ENCODE results near the gene SH2D6. TPM values are rescaled to one million over a fixed set of nuclear protein-coding genes. Genes with fewer than 3 reads are reported as not detected.
A peak's percentile ranks its signal among the peaks of the same experiment; 100 is the strongest.

Gene SH2D6
- total RNA-seq (0.25 TPM), polyA plus RNA-seq (not detected)

DNA sequence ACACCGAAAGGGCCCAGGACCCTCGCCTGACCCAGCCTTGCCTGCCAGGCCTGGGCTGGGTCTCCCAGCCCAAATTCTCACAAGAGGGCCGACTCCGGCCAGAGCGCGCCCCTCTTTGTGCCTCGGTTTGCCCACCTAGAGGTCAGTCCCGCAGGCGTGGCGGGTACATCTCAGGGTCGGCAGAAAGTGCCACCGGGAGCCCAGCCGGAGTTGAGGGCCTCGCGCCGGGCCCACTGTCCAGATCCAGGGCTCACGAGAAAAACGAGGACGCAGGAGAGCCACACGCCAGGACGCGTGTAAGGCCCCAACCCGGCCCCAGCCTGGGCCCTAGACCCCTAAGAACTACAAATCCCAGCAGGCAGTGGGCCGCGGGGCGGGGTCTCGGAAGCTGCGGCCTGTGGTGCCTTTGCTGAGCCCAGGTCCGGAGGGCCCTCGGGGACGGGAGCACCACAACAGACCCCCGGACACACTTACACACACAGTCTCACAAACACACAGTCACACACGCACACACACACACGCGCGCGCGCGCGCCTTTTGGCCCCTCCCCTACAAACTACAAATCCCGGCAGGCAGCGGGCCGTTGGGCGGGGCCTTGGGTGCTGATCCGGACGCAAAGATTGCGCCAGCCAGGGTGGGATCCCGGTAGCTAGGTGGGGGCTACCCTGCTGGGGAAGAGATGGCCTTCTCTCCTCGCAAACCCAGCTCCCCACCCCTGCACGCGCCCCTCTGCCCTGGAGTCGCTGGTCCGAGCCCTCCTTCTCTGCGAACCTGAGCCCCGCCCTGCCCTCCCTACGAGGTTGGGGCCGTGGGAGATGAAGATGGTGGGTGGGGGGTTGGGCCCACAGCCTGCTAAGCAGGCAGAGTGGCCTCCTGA lies at the start of gene SH2D6:
SH2D6 (plus strand) TSS at position 583 of the 877 bp plus-strand sequence. CDS start 10,752 bp downstream, outside the sequence.
- peak; percentile 77 to 91 (median 83) for DNase-seq
- Mint-ChIP-seq H3K4me1 (peaks cover 0 to 32% (median 22%) of the 10 kb centered on the region in 4 donors), H3K27ac (peak within 1 kb of the TSS; percentile 91 to 100 (median 96)), H3K4me3 (peak within 1 kb of the TSS; percentile 93 to 100 (median 95)), H3K36me3 (no peaks in the 10 kb centered on the region), H3K9me3 (no peaks in the 10 kb centered on the region), H3K27me3 (peaks cover 4% of the 10 kb centered on the region)
- Histone ChIP-seq H3K36me3 (ENCODE audit: control insufficient read depth, insufficient read depth, low read length) (no peaks in the 10 kb centered on the region), H3K4me1 (ENCODE audit: control insufficient read depth, insufficient read depth, low read length, poor library complexity, severe bottlenecking) (peaks cover 37% of the 10 kb centered on the region), H3K4me3 (ENCODE audit: low read depth, low read length) (peak within 1 kb of the TSS; percentile 74), H3K27ac (ENCODE audit: insufficient read depth, low read length, poor library complexity, severe bottlenecking) (peak within 1 kb of the TSS; percentile 86), H3K27me3 (ENCODE audit: control insufficient read depth, insufficient read depth, low read length) (peaks cover 2% of the 10 kb centered on the region), H3K9me3 (ENCODE audit: control insufficient read depth in 2 of 2, low read length in 2 of 2) (no peaks in the 10 kb centered on the region)
- peak; percentile 84 to 86 for ATAC-seq (ENCODE audit: low read depth in 2 of 2)

DNA sequence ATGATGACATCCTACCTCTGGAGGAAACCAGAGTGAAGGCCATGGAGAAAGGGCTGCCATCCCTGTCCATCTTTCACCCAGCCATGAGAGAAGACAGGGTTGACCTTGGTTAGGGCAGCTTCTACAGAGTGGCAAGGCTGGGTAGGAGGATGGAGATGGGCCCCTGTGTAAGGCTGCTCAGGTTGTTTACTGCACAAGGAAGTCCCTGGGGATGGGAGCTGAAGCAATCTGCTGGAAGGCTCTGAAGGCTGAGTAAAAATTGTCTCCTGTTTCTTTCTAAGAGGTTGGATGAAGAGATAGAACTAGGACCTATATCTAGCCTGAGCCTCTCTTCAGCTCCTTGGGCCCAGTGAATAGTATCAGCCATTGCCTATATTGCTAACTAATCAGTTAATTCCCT lies 49.6 kb upstream of the SH2D6 start:
- peaks cover 32% of the 10 kb centered on the region for H3K36me3 Mint-ChIP-seq
- no peak for ATAC-seq (ENCODE audit: low read depth in 2 of 2)
- H3K27ac Mint-ChIP-seq: no peak overlapping the region
- H3K36me3 ChIP-seq (ENCODE audit: control insufficient read depth, insufficient read depth, low read length): peaks cover 15% of the 10 kb centered on the region
- no peaks in the 10 kb centered on the region for H3K4me1 ChIP-seq (ENCODE audit: control insufficient read depth, insufficient read depth, low read length, poor library complexity, severe bottlenecking)
- H3K9me3 Mint-ChIP-seq: peaks cover 0 to 1% (median 0%) of the 10 kb centered on the region in 7 donors
- no peaks in the 10 kb centered on the region for H3K4me1 Mint-ChIP-seq
- H3K27me3 ChIP-seq (ENCODE audit: control insufficient read depth, insufficient read depth, low read length): no peaks in the 10 kb centered on the region
- no peaks in the 10 kb centered on the region for H3K27me3 Mint-ChIP-seq
- no peak overlapping the region for H3K4me3 Mint-ChIP-seq
- DNase-seq: no peak
- H3K27ac ChIP-seq (ENCODE audit: insufficient read depth, low read length, poor library complexity, severe bottlenecking): no peak overlapping the region
- H3K9me3 ChIP-seq (ENCODE audit: control insufficient read depth in 2 of 2, low read length in 2 of 2): no peaks in the 10 kb centered on the region
- no peak overlapping the region for H3K4me3 ChIP-seq (ENCODE audit: low read depth, low read length)

DNA sequence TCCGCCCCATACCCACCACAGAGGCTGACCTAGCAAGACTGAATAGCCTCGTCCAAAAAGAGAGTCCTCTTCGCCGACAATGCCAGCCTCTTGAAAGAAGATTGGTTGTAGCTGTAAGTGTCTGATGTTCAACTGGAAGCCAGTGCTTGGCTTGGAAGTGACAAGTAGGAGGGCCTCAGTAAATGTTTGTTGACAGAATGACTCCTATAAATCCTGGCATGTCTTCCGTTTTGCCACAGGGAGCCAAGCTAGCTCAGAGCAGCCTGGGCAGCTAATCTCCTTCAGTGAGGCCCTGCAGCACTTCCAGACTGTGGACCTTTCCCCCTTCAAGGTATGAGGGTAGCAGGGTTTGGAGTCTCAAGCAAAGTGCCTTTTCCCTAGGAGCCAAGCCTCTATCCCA lies 49.0 kb upstream of the SH2D6 start:
- H3K9me3 Mint-ChIP-seq: peaks cover 0 to 2% (median 0%) of the 10 kb centered on the region in 7 donors

DNA sequence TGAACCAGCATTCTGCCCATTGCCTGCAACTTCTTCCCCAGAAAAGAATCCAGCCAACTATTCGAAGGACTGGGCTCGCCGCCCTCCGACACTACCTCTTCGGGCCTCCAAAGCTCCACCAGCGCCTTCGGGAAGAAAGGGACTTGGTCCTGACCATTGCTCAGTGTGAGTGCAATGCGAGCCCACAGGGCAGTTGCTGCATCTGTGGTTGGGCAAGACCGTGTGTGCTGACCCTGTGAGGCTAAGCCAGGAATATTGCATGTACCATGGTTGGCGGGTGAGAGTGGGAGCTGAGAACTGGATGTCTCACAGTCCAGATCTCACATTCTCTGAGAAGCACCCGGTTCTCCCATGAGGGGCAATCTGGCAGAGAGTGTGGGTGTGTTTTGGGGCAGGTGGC lies 47.5 kb upstream of the SH2D6 start:
- H3K4me3 ChIP-seq (ENCODE audit: low read depth, low read length): no peak overlapping the region
- H3K4me3 Mint-ChIP-seq: no peak overlapping the region
- DNase-seq (no peak), ATAC-seq (ENCODE audit: low read depth in 2 of 2) (no peak)
- no peak overlapping the region for H3K27ac Mint-ChIP-seq
- H3K4me1 Mint-ChIP-seq: peaks cover 0 to 7% (median 3%) of the 10 kb centered on the region in 4 donors
- peaks cover 15% of the 10 kb centered on the region for H3K36me3 ChIP-seq (ENCODE audit: control insufficient read depth, insufficient read depth, low read length)
- no peaks in the 10 kb centered on the region for H3K27me3 ChIP-seq (ENCODE audit: control insufficient read depth, insufficient read depth, low read length)
- H3K4me1 ChIP-seq (ENCODE audit: control insufficient read depth, insufficient read depth, low read length, poor library complexity, severe bottlenecking): no peaks in the 10 kb centered on the region
- H3K9me3 Mint-ChIP-seq: peaks cover 0 to 2% (median 0%) of the 10 kb centered on the region in 7 donors
- no peak overlapping the region for H3K27ac ChIP-seq (ENCODE audit: insufficient read depth, low read length, poor library complexity, severe bottlenecking)
- H3K9me3 ChIP-seq (ENCODE audit: control insufficient read depth in 2 of 2, low read length in 2 of 2): no peaks in the 10 kb centered on the region
- peaks cover 41% of the 10 kb centered on the region for H3K36me3 Mint-ChIP-seq
- H3K27me3 Mint-ChIP-seq: no peaks in the 10 kb centered on the region

More for the DNA sequence above, 49.0 kb upstream of the SH2D6 start:
- no peak overlapping the region for H3K27ac Mint-ChIP-seq
- H3K4me1 Mint-ChIP-seq: no peaks in the 10 kb centered on the region
- Histone ChIP-seq H3K4me3 (ENCODE audit: low read depth, low read length) (no peak overlapping the region), H3K9me3 (ENCODE audit: control insufficient read depth in 2 of 2, low read length in 2 of 2) (no peaks in the 10 kb centered on the region), H3K36me3 (ENCODE audit: control insufficient read depth, insufficient read depth, low read length) (peaks cover 15% of the 10 kb centered on the region), H3K27ac (ENCODE audit: insufficient read depth, low read length, poor library complexity, severe bottlenecking) (no peak overlapping the region), H3K27me3 (ENCODE audit: control insufficient read depth, insufficient read depth, low read length) (no peaks in the 10 kb centered on the region), H3K4me1 (ENCODE audit: control insufficient read depth, insufficient read depth, low read length, poor library complexity, severe bottlenecking) (no peaks in the 10 kb centered on the region)
- ATAC-seq (ENCODE audit: low read depth in 2 of 2) (no peak), DNase-seq (no peak)
- H3K27me3 Mint-ChIP-seq: no peaks in the 10 kb centered on the region
- H3K4me3 Mint-ChIP-seq: no peak overlapping the region
- peaks cover 34% of the 10 kb centered on the region for H3K36me3 Mint-ChIP-seq

DNA sequence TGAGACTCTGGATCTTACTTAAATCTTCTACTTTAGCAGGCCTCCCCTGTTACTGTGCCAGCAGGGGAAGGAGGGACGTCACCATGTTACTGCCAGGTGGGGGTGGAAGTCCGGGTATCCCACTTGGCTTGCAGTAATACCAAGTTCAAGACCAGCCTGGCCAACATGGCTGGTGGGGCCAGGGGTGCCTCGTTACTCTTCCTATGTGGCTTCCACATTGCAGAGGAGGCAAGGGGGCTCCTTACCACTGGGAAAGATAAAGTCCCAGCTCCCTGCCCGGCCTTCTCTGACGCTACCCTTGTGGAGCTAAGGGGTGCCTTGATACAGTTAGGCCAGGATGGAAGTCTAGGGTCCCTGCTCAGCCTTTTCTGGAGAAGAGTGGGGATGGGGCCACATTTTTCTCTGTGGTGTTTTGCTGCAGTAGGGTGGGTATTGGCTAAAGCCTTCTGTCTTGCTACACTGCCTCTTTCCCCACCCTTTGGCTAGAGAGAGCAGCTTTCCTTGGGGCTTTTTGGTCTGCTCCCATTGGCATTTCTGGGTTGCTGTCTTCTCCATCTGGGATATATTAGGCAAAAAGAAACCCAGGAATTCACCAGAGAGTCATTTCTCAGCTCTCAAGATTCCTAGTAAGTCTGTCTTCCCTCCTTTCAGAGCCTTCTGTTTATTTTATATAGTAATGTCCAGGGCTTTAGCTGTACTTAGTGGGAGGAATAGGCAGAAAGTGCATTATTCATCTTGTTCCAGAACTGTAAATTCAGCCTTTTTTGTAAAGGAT lies 42.0 kb upstream of the SH2D6 start:
- ATAC-seq (ENCODE audit: low read depth in 2 of 2): no peak
- H3K27ac Mint-ChIP-seq: peak overlapping the region in 1 of 3 donors; percentile 26
- H3K36me3 Mint-ChIP-seq: peaks cover 49% of the 10 kb centered on the region
- Histone ChIP-seq H3K9me3 (ENCODE audit: control insufficient read depth in 2 of 2, low read length in 2 of 2) (peaks cover 4 to 8% of the 10 kb centered on the region in 2 experiments), H3K27me3 (ENCODE audit: control insufficient read depth, insufficient read depth, low read length) (no peaks in the 10 kb centered on the region), H3K4me3 (ENCODE audit: low read depth, low read length) (no peak overlapping the region), H3K27ac (ENCODE audit: insufficient read depth, low read length, poor library complexity, severe bottlenecking) (no peak overlapping the region), H3K36me3 (ENCODE audit: control insufficient read depth, insufficient read depth, low read length) (peaks cover 46% of the 10 kb centered on the region), H3K4me1 (ENCODE audit: control insufficient read depth, insufficient read depth, low read length, poor library complexity, severe bottlenecking) (no peaks in the 10 kb centered on the region)
- no peaks in the 10 kb centered on the region for H3K27me3 Mint-ChIP-seq
- H3K4me3 Mint-ChIP-seq: no peak overlapping the region
- peaks cover 0 to 7% (median 3%) of the 10 kb centered on the region in 4 donors for H3K4me1 Mint-ChIP-seq
- peaks cover 0 to 4% (median 0%) of the 10 kb centered on the region in 7 donors for H3K9me3 Mint-ChIP-seq
- no peak for DNase-seq

DNA sequence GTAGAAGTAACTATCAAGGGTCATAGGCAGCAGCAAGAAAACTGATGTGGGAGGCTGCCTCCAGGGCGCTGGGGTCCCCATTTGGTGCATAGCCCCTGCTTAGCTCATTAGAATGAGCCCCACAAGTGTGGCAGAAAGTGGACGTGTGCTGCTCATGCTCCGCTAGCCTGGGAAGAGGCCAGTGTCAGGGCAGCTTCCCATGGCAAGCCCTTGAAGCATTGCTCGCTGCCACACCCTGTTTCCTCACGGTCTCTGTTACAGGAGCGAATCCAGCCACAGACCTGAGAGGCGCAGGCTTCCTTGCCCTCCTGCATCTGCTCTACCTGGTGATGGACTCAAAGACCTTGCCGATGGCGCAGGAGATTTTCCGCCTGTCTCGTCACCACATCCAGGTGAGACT lies 41.4 kb upstream of the SH2D6 start:
- ATAC-seq (ENCODE audit: low read depth in 2 of 2) (no peak), DNase-seq (no peak)
- Histone ChIP-seq H3K4me1 (ENCODE audit: control insufficient read depth, insufficient read depth, low read length, poor library complexity, severe bottlenecking) (no peaks in the 10 kb centered on the region), H3K4me3 (ENCODE audit: low read depth, low read length) (no peak overlapping the region), H3K27ac (ENCODE audit: insufficient read depth, low read length, poor library complexity, severe bottlenecking) (no peak overlapping the region), H3K27me3 (ENCODE audit: control insufficient read depth, insufficient read depth, low read length) (no peaks in the 10 kb centered on the region), H3K9me3 (ENCODE audit: control insufficient read depth in 2 of 2, low read length in 2 of 2) (peaks cover 4 to 8% of the 10 kb centered on the region in 2 experiments), H3K36me3 (ENCODE audit: control insufficient read depth, insufficient read depth, low read length) (peaks cover 46% of the 10 kb centered on the region)
- H3K4me1 Mint-ChIP-seq: peaks cover 0 to 7% (median 3%) of the 10 kb centered on the region in 4 donors
- peaks cover 0 to 4% (median 0%) of the 10 kb centered on the region in 7 donors for H3K9me3 Mint-ChIP-seq
- H3K4me3 Mint-ChIP-seq: no peak overlapping the region
- H3K27ac Mint-ChIP-seq: no peak overlapping the region
- peaks cover 50% of the 10 kb centered on the region for H3K36me3 Mint-ChIP-seq
- no peaks in the 10 kb centered on the region for H3K27me3 Mint-ChIP-seq

DNA sequence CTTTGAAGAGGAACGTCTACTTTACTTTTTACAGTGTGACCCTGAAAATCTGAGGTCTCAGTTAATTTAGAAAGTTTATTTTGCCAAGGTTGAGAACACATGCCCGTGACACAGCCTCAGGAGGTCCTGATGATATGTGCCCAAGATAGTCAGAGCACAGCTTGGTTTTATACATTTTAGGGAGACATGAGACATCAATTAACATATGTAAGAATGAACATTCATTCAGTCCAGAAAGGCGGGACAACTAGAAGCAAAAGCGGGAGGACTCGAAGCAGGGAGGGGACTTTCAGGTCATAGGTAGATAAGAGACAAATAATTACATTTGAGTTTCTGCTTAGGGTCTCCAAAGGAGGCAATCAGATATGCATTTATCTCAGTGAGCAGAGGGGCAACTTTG lies 40.3 kb upstream of the SH2D6 start:
- no peak overlapping the region for H3K27ac Mint-ChIP-seq
- H3K4me1 Mint-ChIP-seq: peaks cover 0 to 7% (median 3%) of the 10 kb centered on the region in 4 donors
- no peaks in the 10 kb centered on the region for H3K4me1 ChIP-seq (ENCODE audit: control insufficient read depth, insufficient read depth, low read length, poor library complexity, severe bottlenecking)
- peaks cover 0 to 4% (median 0%) of the 10 kb centered on the region in 7 donors for H3K9me3 Mint-ChIP-seq
- ATAC-seq (ENCODE audit: low read depth in 2 of 2) (no peak), DNase-seq (no peak)
- H3K27me3 ChIP-seq (ENCODE audit: control insufficient read depth, insufficient read depth, low read length): no peaks in the 10 kb centered on the region
- no peak overlapping the region for H3K27ac ChIP-seq (ENCODE audit: insufficient read depth, low read length, poor library complexity, severe bottlenecking)
- peaks cover 4 to 8% of the 10 kb centered on the region in 2 experiments for H3K9me3 ChIP-seq (ENCODE audit: control insufficient read depth in 2 of 2, low read length in 2 of 2)
- peaks cover 48% of the 10 kb centered on the region for H3K36me3 Mint-ChIP-seq
- no peak overlapping the region for H3K4me3 Mint-ChIP-seq
- H3K36me3 ChIP-seq (ENCODE audit: control insufficient read depth, insufficient read depth, low read length): peaks cover 46% of the 10 kb centered on the region
- H3K27me3 Mint-ChIP-seq: no peaks in the 10 kb centered on the region
- no peak overlapping the region for H3K4me3 ChIP-seq (ENCODE audit: low read depth, low read length)

Data from CD4-positive, CD25-positive, alpha-beta regulatory T cell (primary cell).